GM12873 (cell line): ENCODE measurements around the gene GATD1.
A peak's percentile ranks its signal among the peaks of the same experiment; 100 is the strongest.

Experiments used
- CTCF ChIP-seq: IDR thresholded peaks from 2 replicates; pipeline ENCODE4 v1.5.1; 2012; ENCODE audit warnings: low read depth, mild to moderate bottlenecking, moderate library complexity, low read length, control low read depth; ENCODE audit not compliant: insufficient read depth; ENCODE audit errors: missing control alignments

Gene GATD1

GRCh38 chr11:802018-802617 is 24.8 kb upstream of the GATD1 start:
- TF ChIP-seq CTCF, result no peak

GRCh38 chr11:801097-801780 is 24.0 kb upstream of the GATD1 start:
- TF ChIP-seq CTCF, result no peak

GRCh38 chr11:800473-800872 is 23.2 kb upstream of the GATD1 start:
- TF ChIP-seq CTCF, result no peak

- TF ChIP-seq CTCF, result no peak
Measured at GRCh38 chr11:799641-800316, 22.5 kb upstream of the GATD1 start.

GRCh38 chr11:798093-798713 is 20.9 kb upstream of the GATD1 start, which contains the start of gene SLC25A22:
TSS of gene SLC25A22 (minus strand) at chr11:798281. CDS start at chr11:795006, 3,275 bp downstream.
- peak; percentile 72 for TF ChIP-seq CTCF

GRCh38 chr11:797296-798092 is 20.2 kb upstream of the GATD1 start:
- TF ChIP-seq CTCF, result no peak
